HTR-8/SVneo (cell line): ENCODE results near the gene GAR1.
"Not testable (repeated sequence)": the region's sequence is repeated elsewhere in the genome, so short reads cannot be mapped to it uniquely, and the experiment has no call there.

ENCODE experiments used
- DNase-seq: peaks from one replicate; pipeline ENCODE4 v3.0.0; 2011; ENCODE audit warnings: low spot score, mixed read lengths; ENCODE audit not compliant: insufficient read length
- FAIRE-seq: peaks from 2 replicates; lab custom pipeline; 2011; peaks lifted over from hg19 to GRCh38; lab: Jason Lieb, UNC

The GAR1 gene

GRCh38 chr4:109833756-109834155 is 18.2 kb downstream of the GAR1 start:
- FAIRE-seq = no peak

GRCh38 chr4:109836985-109837384 is 21.4 kb downstream of the GAR1 start:
- DNase-seq (no peak), FAIRE-seq (no peak)

More at GRCh38 chr4:109833756-109834155, 18.2 kb downstream of the GAR1 start:
- DNase-seq = no peak

- FAIRE-seq (no peak), DNase-seq (no peak)
Measured at GRCh38 chr4:109846395-109847098, 31.0 kb downstream of the GAR1 start.

- FAIRE-seq (no peak), DNase-seq (no peak)
Measured at GRCh38 chr4:109847896-109848442, 32.4 kb downstream of the GAR1 start, which contains the start of gene LRIT3. Gene LRIT3, plus strand, starts transcription at chr4:109848107. Its CDS starts 95 bp downstream, at chr4:109848202.

- FAIRE-seq (no peak), DNase-seq (no peak)
Measured at GRCh38 chr4:109848501-109848900, 32.9 kb downstream of the GAR1 start.

- no peak for FAIRE-seq
Measured at GRCh38 chr4:109850601-109851000, 35.0 kb downstream of the GAR1 start.

GRCh38 chr4:109859426-109860300 is 44.1 kb downstream of the GAR1 start:
- not testable (repeated sequence) for FAIRE-seq, DNase-seq

More at GRCh38 chr4:109850601-109851000, 35.0 kb downstream of the GAR1 start:
- no peak for DNase-seq

GRCh38 chr4:109861271-109861670 is 45.7 kb downstream of the GAR1 start:
- DNase-seq = no peak
- no peak for FAIRE-seq

- DNase-seq = no peak
Measured at GRCh38 chr4:109861916-109862511, 46.5 kb downstream of the GAR1 start.

GRCh38 chr4:109864134-109864533 is 48.6 kb downstream of the GAR1 start:
- DNase-seq (no peak), FAIRE-seq (no peak)

More at GRCh38 chr4:109861916-109862511, 46.5 kb downstream of the GAR1 start:
- no peak for FAIRE-seq

- no peak for FAIRE-seq
- no peak for DNase-seq
Measured at GRCh38 chr4:109870061-109870460, 54.5 kb downstream of the GAR1 start.

GRCh38 chr4:109872065-109872464 is 56.5 kb downstream of the GAR1 start:
- FAIRE-seq (no peak), DNase-seq (no peak)

- no peak for FAIRE-seq
- no peak for DNase-seq
Measured at GRCh38 chr4:109872950-109873656, 57.5 kb downstream of the GAR1 start.

- no peak for FAIRE-seq
- DNase-seq = no peak
Measured at GRCh38 chr4:109873791-109874514, 58.4 kb downstream of the GAR1 start.
